Measurements from ENCODE around the gene TAF13.

The TAF13 gene

GRCh38 chr1:109075531-109076490, at the start of gene TAF13:
Gene TAF13 (minus strand): TSS chr1:109076003. CDS start chr1:109075947, 56 bp downstream.
- DNase-seq = peak; percentile 90 to 91

GRCh38 chr1:109120356-109120755, 44.6 kb upstream of the TAF13 start:
- no peak for DNase-seq

GRCh38 chr1:109118089-109118488, 42.3 kb upstream of the TAF13 start:
- DNase-seq = no peak

- no peak for DNase-seq
Observed at GRCh38 chr1:109116286-109116685, 40.5 kb upstream of the TAF13 start.

- DNase-seq = peak in 1 of 2 experiments; percentile 34
Observed at GRCh38 chr1:109115685-109116084, 39.9 kb upstream of the TAF13 start.

- peak in 1 of 2 experiments; percentile 35 for DNase-seq
Observed at GRCh38 chr1:109114342-109114674, 38.5 kb upstream of the TAF13 start.

GRCh38 chr1:109113590-109114341, 38.0 kb upstream of the TAF13 start, which contains the start of gene ELAPOR1:
Gene ELAPOR1 (plus strand): TSS chr1:109114115. CDS start chr1:109114184, 69 bp downstream.
- DNase-seq = peak; percentile 78 to 84

GRCh38 chr1:109112652-109113285, 37.0 kb upstream of the TAF13 start:
- DNase-seq = peak; percentile 95 to 96

- DNase-seq = no peak
Observed at GRCh38 chr1:109112056-109112651, 36.4 kb upstream of the TAF13 start.

GRCh38 chr1:109111386-109112055, 35.7 kb upstream of the TAF13 start:
- DNase-seq = no peak

- no peak for DNase-seq
Observed at GRCh38 chr1:109109906-109110305, 34.1 kb upstream of the TAF13 start.

GRCh38 chr1:109107785-109108184, 32.0 kb upstream of the TAF13 start:
- DNase-seq = no peak

GRCh38 chr1:109105881-109106280, 30.1 kb upstream of the TAF13 start:
- no peak for DNase-seq

- no peak for DNase-seq
Observed at GRCh38 chr1:109104364-109105151, 28.8 kb upstream of the TAF13 start.

GRCh38 chr1:109099938-109100773, 24.4 kb upstream of the TAF13 start:
- peak; percentile 97 to 98 for DNase-seq

GRCh38 chr1:109096120-109096519, 20.3 kb upstream of the TAF13 start:
- DNase-seq = no peak

- no peak for DNase-seq
Observed at GRCh38 chr1:109095631-109096030, 19.8 kb upstream of the TAF13 start.

- no peak for DNase-seq
Observed at GRCh38 chr1:109094871-109095270, 19.1 kb upstream of the TAF13 start.

GRCh38 chr1:109094377-109094803, 18.6 kb upstream of the TAF13 start:
- no peak for DNase-seq

GRCh38 chr1:109091839-109092193, 16.0 kb upstream of the TAF13 start:
- no peak for DNase-seq
